Stomach (tissue), 9 donors: ENCODE measurements around the gene SEC62. TPM values are rescaled to one million over a fixed set of nuclear protein-coding genes. Genes with fewer than 3 reads are reported as not detected.

Experiments
- DNase-seq, 2 donors: peaks; one replicate each; pipeline versions ENCODE4 v3.0.0 to v3.0.0-alpha.2; 2013 to 2019
- H3K27ac ChIP-seq, 5 donors: fragments of 200-600 bp in 4 of 5; sonication (generic) in 4 of 5; one replicate each; pipeline ENCODE4 v1.5.1; 2013 to 2019; ENCODE audit warnings: mild to moderate bottlenecking in 1 of 5, moderate library complexity in 1 of 5
- H3K27me3 ChIP-seq, 3 donors: fragments of 200-600 bp; sonication (generic); one replicate each; pipeline ENCODE4 v1.5.1; 2017 to 2019; ENCODE audit warnings: mixed run types in 1 of 3
- H3K36me3 ChIP-seq, 4 donors: fragments of 200-600 bp; sonication (generic); 1 replicate in 3 of 4; 2 replicates in 1 of 4; pipeline ENCODE4 v1.5.1; 2016 to 2019
- H3K4me1 ChIP-seq, 4 donors: fragments of 200-600 bp; sonication (generic); one replicate each; pipeline ENCODE4 v1.5.1; 2016 to 2019
- H3K4me3 ChIP-seq, 4 donors: fragments of 200-600 bp; sonication (generic) in 3 of 4; one replicate each; pipeline ENCODE4 v1.5.1; 2016 to 2019; ENCODE audit warnings: mild to moderate bottlenecking in 1 of 4
- H3K9me3 ChIP-seq, 4 donors: fragments of 200-600 bp; sonication (generic); one replicate each; pipeline ENCODE4 v1.5.1; 2016 to 2019
- EP300 ChIP-seq: sonication (generic); formaldehyde crosslinking; IDR thresholded peaks from one replicate; pipeline ENCODE4 v1.6.1; 2017; ENCODE audit warnings: antibody characterized with exemption
- POLR2A ChIP-seq, 4 donors: fragments of 450-650 bp; IDR thresholded peaks; one replicate each; pipeline ENCODE4 v1.6.1; 2016; ENCODE audit warnings: antibody characterized with exemption in 4 of 4, control low read depth in 2 of 4, mild to moderate bottlenecking in 1 of 4, moderate library complexity in 1 of 4
- POLR2AphosphoS5 ChIP-seq, 3 donors: sonication (generic); formaldehyde crosslinking; IDR thresholded peaks; one replicate each; pipeline ENCODE4 v1.6.1; 2016; ENCODE audit warnings: antibody characterized with exemption in 3 of 3
- WGBS, 5 donors: extraction: QIAGEN DNeasy Blood & Tissue Kit in 3 of 5; methylation state at CpG; one replicate each; pipeline versions ENCODE4 v1.1.5 to v1.1.7; 2013 to 2018; 5-methylcytosine and 5-hydroxymethylcytosine counted together
- intact Hi-C: fragments of 100-400 bp; cut with DNase I; formaldehyde crosslinking; loops from one replicate; pipeline ENCODE4 v1.15.1; 2023; ENCODE audit warnings: low total_unique reads
- polyA plus RNA-seq, 3 donors: library from polyadenylated mRNA; stranded (reverse); fragments of 200-250 nt; gene quantifications; one replicate each; pipeline ENCODE4 v1.2.3, GENCODE V29; 2013
- total RNA-seq, 5 donors: library from RNA; depleted of rRNA; stranded (reverse); fragments of >200 nt; gene quantifications; one replicate each; pipeline versions ENCODE4 v1.1.0 to v1.2.3, GENCODE V29; 2014 to 2016
- TF ChIP-seq, protein P1 (sequence below), 7 experiments: fragments of 450-650 bp in 4 of 7; fragments of 200-600 bp in 3 of 7; sonication (generic) in 3 of 7; IDR thresholded peaks; one replicate each; pipeline ENCODE4 v1.5.1; 2016 to 2019; ENCODE audit warnings: antibody characterized with exemption in 7 of 7, control low read depth in 2 of 7, mild to moderate bottlenecking in 1 of 7
- donor health status: healthy with polysubstance abuse.
- donor health status: Bipolar disorder and iron deficiency.
- donor health status: healthy.

The SEC62 gene
- total and polyA plus RNA-seq, 8 donors, result 12.1 to 239 (median 51.1) TPM

DNA sequence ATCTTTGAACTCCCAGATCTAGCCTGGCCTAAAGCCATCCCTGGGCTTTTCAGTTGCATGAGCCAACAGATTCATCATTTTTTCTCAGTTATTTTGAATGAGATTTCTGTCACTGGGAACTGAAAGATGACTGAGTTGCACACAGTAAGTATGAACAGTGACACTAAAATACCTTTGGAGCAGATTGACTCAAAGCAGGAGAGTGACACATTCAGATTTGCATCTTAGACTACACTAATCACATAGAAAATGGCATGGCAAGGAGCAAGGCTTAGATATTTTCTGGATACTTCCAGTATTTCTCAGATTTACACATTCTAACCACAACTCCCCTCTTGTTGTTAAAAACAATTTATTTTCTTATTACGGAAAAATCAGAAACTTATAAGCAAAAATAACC lies 32.8 kb downstream of the SEC62 start:
- intact Hi-C loops, result no loop called here
- DNase-seq, result no peak
- no peak overlapping the region for H3K4me3 ChIP-seq
- peaks cover 0 to 3% (median 0%) of the 10 kb centered on the region in 4 donors for H3K9me3 ChIP-seq
- TF ChIP-seq, protein P1, sequence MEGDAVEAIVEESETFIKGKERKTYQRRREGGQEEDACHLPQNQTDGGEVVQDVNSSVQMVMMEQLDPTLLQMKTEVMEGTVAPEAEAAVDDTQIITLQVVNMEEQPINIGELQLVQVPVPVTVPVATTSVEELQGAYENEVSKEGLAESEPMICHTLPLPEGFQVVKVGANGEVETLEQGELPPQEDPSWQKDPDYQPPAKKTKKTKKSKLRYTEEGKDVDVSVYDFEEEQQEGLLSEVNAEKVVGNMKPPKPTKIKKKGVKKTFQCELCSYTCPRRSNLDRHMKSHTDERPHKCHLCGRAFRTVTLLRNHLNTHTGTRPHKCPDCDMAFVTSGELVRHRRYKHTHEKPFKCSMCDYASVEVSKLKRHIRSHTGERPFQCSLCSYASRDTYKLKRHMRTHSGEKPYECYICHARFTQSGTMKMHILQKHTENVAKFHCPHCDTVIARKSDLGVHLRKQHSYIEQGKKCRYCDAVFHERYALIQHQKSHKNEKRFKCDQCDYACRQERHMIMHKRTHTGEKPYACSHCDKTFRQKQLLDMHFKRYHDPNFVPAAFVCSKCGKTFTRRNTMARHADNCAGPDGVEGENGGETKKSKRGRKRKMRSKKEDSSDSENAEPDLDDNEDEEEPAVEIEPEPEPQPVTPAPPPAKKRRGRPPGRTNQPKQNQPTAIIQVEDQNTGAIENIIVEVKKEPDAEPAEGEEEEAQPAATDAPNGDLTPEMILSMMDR (IDR thresholded peaks at IDR 0.05), result no peak
- no peak for TF ChIP-seq POLR2A (IDR thresholded peaks at IDR 0.05)
- TF ChIP-seq POLR2AphosphoS5 (IDR thresholded peaks at IDR 0.05), result no peak
- 93 to 98% (median 96%) methylated on average over 1 of the region's 1 CpG for WGBS, 5 donors
- H3K4me1 ChIP-seq, result peaks cover 0 to 30% (median 9%) of the 10 kb centered on the region in 4 donors
- H3K27me3 ChIP-seq, result no peaks in the 10 kb centered on the region
- H3K36me3 ChIP-seq, result peaks cover 0 to 23% (median 17%) of the 10 kb centered on the region in 4 donors
- H3K27ac ChIP-seq, result peak overlapping the region in 1 of 5 donors; percentile 28

DNA sequence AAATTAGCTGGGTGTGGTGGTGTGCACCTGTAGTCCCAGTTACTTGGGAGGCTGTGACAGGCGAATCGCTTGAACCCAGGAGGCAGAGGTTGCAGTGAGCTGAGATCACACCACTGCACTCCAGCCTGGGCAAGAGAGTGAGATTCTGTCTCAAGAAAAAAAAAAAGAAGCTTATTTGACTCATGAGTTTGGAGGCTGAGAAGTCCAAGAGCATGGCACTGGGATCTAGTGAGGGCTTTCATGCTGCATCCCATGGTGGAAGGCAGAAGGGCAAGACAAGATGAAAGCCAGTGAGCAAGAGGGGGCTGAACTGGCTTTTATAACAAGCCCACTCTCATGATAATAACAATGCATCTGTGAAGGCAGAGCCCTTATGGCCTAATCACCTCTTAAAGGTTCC lies 33.4 kb downstream of the SEC62 start:
- Histone ChIP-seq H3K9me3 (peaks cover 0 to 3% (median 0%) of the 10 kb centered on the region in 4 donors), H3K27me3 (no peaks in the 10 kb centered on the region), H3K27ac (no peak overlapping the region), H3K36me3 (peaks cover 0 to 20% (median 15%) of the 10 kb centered on the region in 4 donors), H3K4me1 (peaks cover 0 to 30% (median 8%) of the 10 kb centered on the region in 4 donors), H3K4me3 (no peak overlapping the region)
- no peak for DNase-seq
- TF ChIP-seq POLR2AphosphoS5 (IDR thresholded peaks at IDR 0.05), result no peak
- WGBS, 5 donors, result 96 to 100% (median 98%) methylated on average over 2 of the region's 2 CpGs
- intact Hi-C loops, result no loop called here

DNA sequence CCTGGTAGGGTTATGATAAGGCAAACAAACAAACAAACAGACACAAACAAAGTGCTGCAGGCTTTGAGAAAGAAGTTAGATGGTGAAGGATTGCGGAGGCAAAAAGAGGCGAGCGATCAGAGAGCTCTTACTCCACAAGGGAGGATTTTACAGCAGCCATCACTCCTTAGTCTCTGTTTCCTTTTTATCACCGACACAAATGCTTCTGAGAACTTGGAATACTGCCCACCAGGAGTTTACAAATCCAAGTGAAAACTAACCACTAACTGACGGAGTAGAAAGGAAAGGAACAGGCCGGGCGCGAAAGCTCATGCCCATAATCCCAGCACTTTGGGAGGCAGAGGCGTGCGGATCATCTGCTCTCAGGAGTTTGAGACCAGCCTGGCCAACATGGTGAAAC lies 35.6 kb downstream of the SEC62 start:
- intact Hi-C loops, result no loop called here
- H3K36me3 ChIP-seq, result peaks cover 0 to 5% (median 0%) of the 10 kb centered on the region in 4 donors
- H3K27ac ChIP-seq, result peak overlapping the region in 3 of 5 donors; percentile 2 to 54 (median 47)
- peaks cover 0 to 3% (median 0%) of the 10 kb centered on the region in 4 donors for H3K9me3 ChIP-seq
- no peak for TF ChIP-seq POLR2AphosphoS5 (IDR thresholded peaks at IDR 0.05)
- TF ChIP-seq POLR2A (IDR thresholded peaks at IDR 0.05), result no peak
- TF ChIP-seq EP300, result no peak
- TF ChIP-seq, protein P1 (IDR thresholded peaks at IDR 0.05), result no peak
- no peaks in the 10 kb centered on the region for H3K27me3 ChIP-seq
- H3K4me1 ChIP-seq, result peaks cover 0 to 38% (median 7%) of the 10 kb centered on the region in 4 donors
- WGBS, 5 donors, result 35 to 65% (median 53%) methylated on average over 10 of the region's 10 CpGs
- H3K4me3 ChIP-seq, result peak overlapping the region in 2 of 4 donors; percentile 13 to 32
- DNase-seq, result peak in 1 of 2 donors; percentile 25

DNA sequence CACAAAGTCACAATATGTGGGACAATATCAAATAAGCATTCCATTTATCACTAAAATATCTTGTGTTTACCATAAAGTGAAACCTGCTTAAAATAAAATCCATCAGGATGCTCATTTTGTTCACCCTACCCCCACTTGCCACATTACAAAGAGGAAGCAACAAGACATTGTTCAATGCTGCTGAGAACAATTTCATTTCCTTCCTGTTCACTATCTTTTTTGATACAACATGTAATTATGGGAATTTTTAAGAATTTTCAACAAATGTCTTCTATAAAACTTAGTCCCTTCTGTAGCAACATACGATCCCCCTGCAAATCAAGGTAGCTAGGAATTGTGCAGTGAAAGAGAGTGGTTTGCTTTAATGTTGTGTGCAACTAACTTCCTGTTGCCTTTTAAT lies 36.3 kb downstream of the SEC62 start:
- peaks cover 0 to 3% (median 0%) of the 10 kb centered on the region in 4 donors for H3K9me3 ChIP-seq
- peaks cover 0 to 5% (median 0%) of the 10 kb centered on the region in 4 donors for H3K36me3 ChIP-seq
- no peak for TF ChIP-seq POLR2AphosphoS5 (IDR thresholded peaks at IDR 0.05)
- no peak for TF ChIP-seq POLR2A (IDR thresholded peaks at IDR 0.05)
- TF ChIP-seq, protein P1 (IDR thresholded peaks at IDR 0.05), result no peak
- no peak for TF ChIP-seq EP300
- intact Hi-C loops, result no loop called here
- H3K27me3 ChIP-seq, result no peaks in the 10 kb centered on the region
- no peak overlapping the region for H3K4me3 ChIP-seq
- no peak for DNase-seq
- WGBS, 5 donors, result 54 to 78% (median 74%) methylated on average over 1 of the region's 1 CpG
- H3K4me1 ChIP-seq, result peaks cover 0 to 40% (median 7%) of the 10 kb centered on the region in 4 donors
- peak overlapping the region in 3 of 5 donors; percentile 2 to 54 (median 47) for H3K27ac ChIP-seq

DNA sequence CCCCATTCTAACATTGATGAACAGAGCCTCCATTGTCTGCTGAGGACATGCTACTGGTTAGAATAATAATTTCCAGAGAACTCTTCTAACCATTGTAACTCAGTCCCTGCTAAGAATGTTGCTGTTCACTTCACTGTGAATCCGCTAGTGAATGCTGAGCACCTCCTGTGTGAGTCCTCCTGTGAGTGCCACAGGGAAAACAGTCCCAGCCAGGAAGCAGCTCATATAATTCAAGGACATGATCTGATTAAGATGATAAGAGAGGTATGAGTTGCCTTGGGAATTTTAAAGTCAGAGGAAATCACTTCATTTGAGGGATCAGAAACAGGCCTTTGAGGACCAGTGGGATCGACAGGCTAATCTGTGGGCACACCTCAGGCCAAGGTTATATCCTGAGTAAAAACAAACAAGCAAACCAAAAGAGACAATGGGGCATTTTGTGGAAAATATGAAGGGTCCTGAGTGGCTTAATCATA lies 37.3 kb downstream of the SEC62 start:
- H3K27ac ChIP-seq, result peak overlapping the region in 2 of 5 donors; percentile 5 to 47
- H3K4me1 ChIP-seq, result peaks cover 0 to 36% (median 7%) of the 10 kb centered on the region in 4 donors
- no peaks in the 10 kb centered on the region for H3K36me3 ChIP-seq
- no peak for DNase-seq
- no peaks in the 10 kb centered on the region for H3K27me3 ChIP-seq
- no peak overlapping the region for H3K4me3 ChIP-seq
- TF ChIP-seq, protein P1 (IDR thresholded peaks at IDR 0.05), result no peak
- TF ChIP-seq POLR2A (IDR thresholded peaks at IDR 0.05) (no peak), POLR2AphosphoS5 (IDR thresholded peaks at IDR 0.05) (no peak), EP300 (no peak)
- intact Hi-C loops, result no loop called here
- WGBS, 5 donors, result 61 to 73% (median 73%) methylated on average over 2 of the region's 2 CpGs
- peaks cover 0 to 3% (median 0%) of the 10 kb centered on the region in 4 donors for H3K9me3 ChIP-seq
